ENCODE measurements around the gene PHC2.
A peak's percentile ranks its signal among the peaks of the same experiment; 100 is the strongest.

PHC2 gene

GRCh38 chr1:33359931-33360330, 71.0 kb downstream of the PHC2 start:
- CTCF ChIA-PET, result interaction anchor here (0.7 to 0.8 kb wide), 2 partner anchors 8 to 65 kb away, joined by 3 read pairs; no protein-coding TSS in a partner anchor
- Mint-ChIP-seq H3K4me1 (peaks cover 8% of the 10 kb centered on the region), H3K36me3 (no peaks in the 10 kb centered on the region), H3K27me3 (no peaks in the 10 kb centered on the region), H3K27ac (no peak overlapping the region), H3K4me3 (no peak overlapping the region), H3K9me3 (no peaks in the 10 kb centered on the region)
- no peak for DNase-seq

- H3K9me3 Mint-ChIP-seq, result no peaks in the 10 kb centered on the region
- no peak for DNase-seq
- no peaks in the 10 kb centered on the region for H3K36me3 Mint-ChIP-seq
- no peak overlapping the region for H3K4me3 Mint-ChIP-seq
- CTCF ChIA-PET, result interaction anchor here (1.0 kb wide), 1 partner anchor 63 kb away, joined by 3 read pairs; no protein-coding TSS in a partner anchor
- H3K4me1 Mint-ChIP-seq, result peaks cover 8% of the 10 kb centered on the region
- no peak overlapping the region for H3K27ac Mint-ChIP-seq
- H3K27me3 Mint-ChIP-seq, result no peaks in the 10 kb centered on the region
Measured at GRCh38 chr1:33358795-33359503, 71.9 kb downstream of the PHC2 start.

DNA sequence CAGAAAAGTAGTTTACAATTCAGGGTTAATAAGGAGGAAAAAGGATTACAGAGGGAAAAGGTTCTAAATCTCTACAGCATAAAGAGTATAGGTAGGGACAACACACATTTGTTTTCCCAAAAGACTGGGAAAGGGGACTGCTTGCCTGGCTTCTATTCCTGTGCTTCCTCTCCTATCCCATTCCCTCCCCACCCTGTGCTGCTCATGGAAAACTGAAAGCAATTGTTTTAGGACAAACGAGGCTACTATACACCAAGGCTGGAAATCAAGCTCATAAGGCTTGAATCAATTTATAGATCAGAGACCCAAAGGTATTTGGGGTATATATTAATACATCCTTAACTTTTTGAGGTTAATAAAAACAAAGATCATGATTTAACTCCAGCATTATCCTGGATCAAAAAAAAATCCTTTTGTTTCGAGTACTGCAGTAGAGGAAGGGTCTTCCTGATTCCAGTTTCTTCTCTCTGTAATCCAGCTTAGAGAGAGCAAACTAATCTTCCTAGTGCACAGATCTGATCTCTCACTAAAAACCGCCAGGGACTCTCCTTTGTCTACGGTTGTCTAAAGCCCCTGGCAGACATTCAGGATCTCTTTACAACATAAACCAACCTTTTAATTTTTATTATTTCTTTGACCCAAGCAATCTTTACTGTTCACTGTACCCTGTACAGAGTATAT, 72.6 kb downstream of the PHC2 start:
- Mint-ChIP-seq H3K27me3 (peaks cover 4% of the 10 kb centered on the region), H3K27ac (no peak overlapping the region), H3K9me3 (no peaks in the 10 kb centered on the region), H3K36me3 (no peaks in the 10 kb centered on the region), H3K4me1 (peaks cover 8% of the 10 kb centered on the region), H3K4me3 (no peak overlapping the region)
- CTCF ChIA-PET, result interaction anchor here (1.0 kb wide), 1 partner anchor 63 kb away, joined by 3 read pairs; no protein-coding TSS in a partner anchor
- no peak for DNase-seq

GRCh38 chr1:33357099-33357498, 73.8 kb downstream of the PHC2 start:
- no peak overlapping the region for H3K27ac Mint-ChIP-seq
- peaks cover 8% of the 10 kb centered on the region for H3K4me1 Mint-ChIP-seq
- H3K36me3 Mint-ChIP-seq, result no peaks in the 10 kb centered on the region
- H3K27me3 Mint-ChIP-seq, result peaks cover 4% of the 10 kb centered on the region
- CTCF ChIA-PET, result interaction anchor here (0.8 kb wide), 1 partner anchor 22 kb away, joined by 3 read pairs; no protein-coding TSS in a partner anchor
- no peaks in the 10 kb centered on the region for H3K9me3 Mint-ChIP-seq
- H3K4me3 Mint-ChIP-seq, result no peak overlapping the region
- no peak for DNase-seq

GRCh38 chr1:33354707-33355316, 76.1 kb downstream of the PHC2 start:
- Mint-ChIP-seq H3K4me1 (peaks cover 16% of the 10 kb centered on the region), H3K27ac (no peak overlapping the region), H3K9me3 (no peaks in the 10 kb centered on the region), H3K4me3 (no peak overlapping the region), H3K36me3 (no peaks in the 10 kb centered on the region), H3K27me3 (peaks cover 8% of the 10 kb centered on the region)
- no peak for DNase-seq
- CTCF ChIA-PET, result interaction anchor here (1.2 kb wide), 1 partner anchor 101 kb away, joined by 4 read pairs; no protein-coding TSS in a partner anchor

- H3K27ac Mint-ChIP-seq, result no peak overlapping the region
- H3K4me3 Mint-ChIP-seq, result no peak overlapping the region
- CTCF ChIA-PET, result no interaction called here
Measured at GRCh38 chr1:33353531-33353930, 77.4 kb downstream of the PHC2 start.

GRCh38 chr1:33351281-33351660, 79.6 kb downstream of the PHC2 start:
- H3K27ac Mint-ChIP-seq, result no peak overlapping the region
- CTCF ChIA-PET, result interaction anchor here (1.5 kb wide), 1 partner anchor 224 kb away, joined by 3 read pairs; no protein-coding TSS in a partner anchor
- H3K4me1 Mint-ChIP-seq, result peaks cover 40% of the 10 kb centered on the region
- no peak for DNase-seq
- no peaks in the 10 kb centered on the region for H3K9me3 Mint-ChIP-seq
- peaks cover 14% of the 10 kb centered on the region for H3K36me3 Mint-ChIP-seq
- peak overlapping the region; percentile 0 for H3K4me3 Mint-ChIP-seq
- H3K27me3 Mint-ChIP-seq, result peaks cover 8% of the 10 kb centered on the region

More at GRCh38 chr1:33353531-33353930, 77.4 kb downstream of the PHC2 start:
- Mint-ChIP-seq H3K36me3 (peaks cover 1% of the 10 kb centered on the region), H3K9me3 (no peaks in the 10 kb centered on the region), H3K4me1 (peaks cover 17% of the 10 kb centered on the region), H3K27me3 (peaks cover 8% of the 10 kb centered on the region)
- no peak for DNase-seq

DNA sequence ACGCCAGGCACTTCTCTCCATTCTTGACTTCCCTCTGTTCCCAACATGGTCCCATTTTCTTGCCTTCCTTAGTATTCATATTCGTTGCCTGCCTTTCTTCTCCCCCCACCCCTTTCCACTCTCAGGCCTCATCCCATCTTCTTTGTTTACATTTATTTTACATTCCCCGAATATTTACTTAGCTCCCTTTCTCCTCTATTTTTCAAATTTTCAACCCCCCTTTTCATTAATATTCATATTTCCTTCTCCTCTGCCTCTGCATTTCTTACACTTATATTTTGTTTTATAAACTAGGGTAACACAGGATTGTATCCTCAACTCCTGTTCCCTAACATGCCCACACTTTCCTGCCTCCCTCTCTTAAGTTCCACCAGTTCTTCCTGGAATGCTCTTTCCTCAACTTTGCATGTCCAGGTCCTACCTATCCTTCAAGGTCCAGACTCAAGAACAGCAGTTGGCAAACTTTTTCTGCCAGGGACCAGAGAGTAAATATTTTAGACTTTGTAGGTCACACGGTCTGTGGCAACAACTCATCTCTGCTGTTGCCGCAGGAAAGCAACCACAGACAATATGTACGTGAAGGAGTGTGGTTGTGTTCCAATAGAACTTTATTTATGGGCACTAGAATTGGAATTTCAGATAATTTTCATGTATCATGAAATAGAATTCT, 80.1 kb downstream of the PHC2 start:
- CTCF ChIA-PET, result interaction anchor here (1.5 kb wide), 1 partner anchor 224 kb away, joined by 3 read pairs; no protein-coding TSS in a partner anchor
- H3K4me3 Mint-ChIP-seq, result peak overlapping the region; percentile 81
- H3K27me3 Mint-ChIP-seq, result peaks cover 8% of the 10 kb centered on the region
- no peak for DNase-seq
- H3K27ac Mint-ChIP-seq, result peak overlapping the region; percentile 77
- H3K36me3 Mint-ChIP-seq, result peaks cover 14% of the 10 kb centered on the region
- peaks cover 41% of the 10 kb centered on the region for H3K4me1 Mint-ChIP-seq
- H3K9me3 Mint-ChIP-seq, result no peaks in the 10 kb centered on the region

GRCh38 chr1:33349778-33350610, 80.9 kb downstream of the PHC2 start:
- peaks cover 41% of the 10 kb centered on the region for H3K4me1 Mint-ChIP-seq
- peak; percentile 85 for DNase-seq
- H3K4me3 Mint-ChIP-seq, result peak overlapping the region; percentile 81
- H3K9me3 Mint-ChIP-seq, result no peaks in the 10 kb centered on the region
- H3K27me3 Mint-ChIP-seq, result peaks cover 8% of the 10 kb centered on the region
- H3K36me3 Mint-ChIP-seq, result peaks cover 18% of the 10 kb centered on the region
- H3K27ac Mint-ChIP-seq, result peak overlapping the region; percentile 77
- CTCF ChIA-PET, result no interaction called here

- Mint-ChIP-seq H3K4me1 (peaks cover 42% of the 10 kb centered on the region), H3K36me3 (peaks cover 20% of the 10 kb centered on the region), H3K4me3 (peak overlapping the region; percentile 83), H3K27ac (peak overlapping the region; percentile 94), H3K9me3 (no peaks in the 10 kb centered on the region), H3K27me3 (peaks cover 8% of the 10 kb centered on the region)
- DNase-seq, result peak; percentile 70
- CTCF ChIA-PET, result interaction anchor here (1.4 kb wide), 1 partner anchor 168 kb away, joined by 4 read pairs; no protein-coding TSS in a partner anchor
Measured at GRCh38 chr1:33349081-33349759, 81.7 kb downstream of the PHC2 start.

DNA sequence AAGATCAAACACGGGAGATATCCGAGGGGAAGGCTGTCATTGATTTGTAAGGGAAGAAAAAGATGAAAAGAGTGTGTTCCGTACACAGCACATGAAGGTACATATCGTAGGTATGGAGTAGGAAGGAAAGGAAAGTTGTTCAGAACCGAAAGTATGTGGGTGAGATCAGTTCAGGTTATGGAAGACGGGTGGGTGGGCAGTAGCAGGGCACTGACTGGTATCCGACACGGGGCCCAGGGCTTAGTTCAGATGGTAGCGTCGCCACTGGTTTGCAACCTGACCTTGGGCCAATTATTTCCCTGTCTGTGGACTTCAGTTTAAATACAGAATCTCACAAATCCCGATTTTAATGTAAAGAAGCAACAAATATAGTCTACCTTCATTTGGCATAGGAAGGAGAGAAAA, 82.2 kb downstream of the PHC2 start:
- H3K36me3 Mint-ChIP-seq, result peaks cover 21% of the 10 kb centered on the region
- peaks cover 8% of the 10 kb centered on the region for H3K27me3 Mint-ChIP-seq
- peak overlapping the region; percentile 94 for H3K27ac Mint-ChIP-seq
- H3K9me3 Mint-ChIP-seq, result no peaks in the 10 kb centered on the region
- DNase-seq, result peak; percentile 41
- H3K4me1 Mint-ChIP-seq, result peaks cover 44% of the 10 kb centered on the region
- CTCF ChIA-PET, result interaction anchor here (0.8 to 1.4 kb wide), 2 partner anchors 168 to 1179 kb away, joined by 3 to 4 read pairs; no protein-coding TSS in a partner anchor
- peak overlapping the region; percentile 83 for H3K4me3 Mint-ChIP-seq

DNA sequence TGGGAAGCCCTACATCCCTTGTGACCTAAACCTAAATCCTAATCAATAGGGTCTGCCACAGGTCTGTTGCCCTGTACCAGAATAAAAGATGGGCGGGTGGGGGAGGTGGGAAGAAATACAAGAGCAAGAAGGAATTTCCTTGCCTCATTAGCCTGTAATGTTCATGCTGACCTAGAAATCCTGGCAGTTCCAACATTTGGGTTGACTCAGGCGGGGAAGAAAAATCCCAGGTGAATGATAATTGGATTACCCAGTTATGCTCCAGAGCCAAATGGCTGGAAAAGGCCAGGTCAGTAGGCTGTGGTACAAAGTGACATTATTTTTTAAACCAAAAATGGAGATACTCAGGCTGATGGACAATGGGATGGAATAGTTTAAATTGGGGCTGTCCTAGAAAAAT, 82.7 kb downstream of the PHC2 start:
- Mint-ChIP-seq H3K27ac (peak overlapping the region; percentile 94), H3K9me3 (no peaks in the 10 kb centered on the region), H3K27me3 (peaks cover 5% of the 10 kb centered on the region), H3K4me1 (peaks cover 47% of the 10 kb centered on the region), H3K4me3 (peak overlapping the region; percentile 83), H3K36me3 (peaks cover 25% of the 10 kb centered on the region)
- CTCF ChIA-PET, result interaction anchor here (0.8 to 1.4 kb wide), 3 partner anchors 50 to 1178 kb away, joined by 3 to 4 read pairs (median 3); no protein-coding TSS in a partner anchor
- no peak for DNase-seq

- CTCF ChIA-PET, result interaction anchor here (1.4 kb wide), 1 partner anchor 50 kb away, joined by 3 read pairs; no protein-coding TSS in a partner anchor
- Mint-ChIP-seq H3K4me1 (peaks cover 47% of the 10 kb centered on the region), H3K36me3 (peaks cover 25% of the 10 kb centered on the region), H3K27ac (no peak overlapping the region), H3K9me3 (no peaks in the 10 kb centered on the region), H3K27me3 (peaks cover 5% of the 10 kb centered on the region), H3K4me3 (peak overlapping the region; percentile 83)
- DNase-seq, result no peak
Measured at GRCh38 chr1:33347650-33347992, 83.3 kb downstream of the PHC2 start.

All from activated naive CD4-positive, alpha-beta T cell treated with anti-CD3 and anti-CD28 coated beads, Interleukin-2, amount 10 ng/mL, durations not matched to agents 7 days and 5 days (primary cell).